GM19452 (cell line): ENCODE data around the gene B3GALT5.
"Not testable (repeated sequence)": the region's sequence is repeated elsewhere in the genome, so short reads cannot be mapped to it uniquely, and the experiment has no call there.

Source experiments
- ATAC-seq: cut with Tn5 transposase; IDR thresholded peaks from one replicate; pipeline ENCODE4 v1.9.1; 2021; ENCODE audit not compliant: unreplicated experiment

Gene B3GALT5

GRCh38 chr21:39666026-39666425, 53.3 kb downstream of the B3GALT5 start:
- no peak for ATAC-seq

GRCh38 chr21:39666681-39667315, 54.1 kb downstream of the B3GALT5 start:
- ATAC-seq = no peak

DNA sequence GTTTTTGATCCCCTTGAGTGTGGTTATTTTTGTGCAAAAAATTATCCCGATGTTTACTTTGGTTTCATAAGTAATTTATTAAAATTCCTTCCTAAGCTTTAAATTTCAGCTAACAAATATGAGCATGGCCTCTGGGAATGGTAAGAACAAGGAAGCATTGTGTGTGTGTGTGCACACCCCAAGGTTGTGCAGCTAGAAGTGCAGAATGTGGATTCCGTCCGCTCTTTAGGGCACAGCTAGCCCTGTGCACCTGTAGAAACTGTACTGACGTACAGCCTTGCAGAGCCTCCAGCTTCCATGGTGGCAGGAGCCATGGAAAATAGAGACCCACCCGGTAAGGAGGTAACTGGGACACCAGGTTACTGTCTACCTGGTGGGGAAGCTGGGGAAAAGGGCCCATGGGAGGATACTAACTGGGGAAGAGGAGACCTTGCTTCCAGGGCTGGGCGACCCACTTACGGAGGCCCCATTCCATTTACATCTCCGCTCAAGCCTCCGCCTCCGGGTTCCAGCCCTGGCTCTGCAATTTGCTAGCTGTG, 54.7 kb downstream of the B3GALT5 start:
- ATAC-seq = no peak

- ATAC-seq = no peak
These were observed 55.6 kb downstream of the B3GALT5 start for GRCh38 chr21:39668369-39668768.

DNA sequence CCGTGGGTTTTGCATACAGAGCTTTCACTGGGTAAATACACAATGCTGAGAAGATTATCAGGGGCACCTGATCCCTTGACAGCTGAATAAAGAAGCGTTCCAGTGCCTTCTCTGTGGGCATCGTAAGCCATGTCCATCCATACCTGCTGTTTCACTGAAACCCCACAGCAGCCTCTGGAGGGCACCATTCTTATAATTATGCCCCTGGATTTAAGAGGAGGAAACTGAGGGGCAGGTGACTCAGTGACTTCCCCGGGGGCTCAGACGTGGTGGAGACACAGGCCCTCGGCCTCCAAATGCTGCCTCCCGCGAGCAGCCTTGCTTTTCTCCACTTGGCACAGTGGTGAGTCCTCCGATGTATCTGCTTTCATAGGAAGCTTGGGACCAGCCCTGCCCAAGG, 56.7 kb downstream of the B3GALT5 start:
- no peak for ATAC-seq

DNA sequence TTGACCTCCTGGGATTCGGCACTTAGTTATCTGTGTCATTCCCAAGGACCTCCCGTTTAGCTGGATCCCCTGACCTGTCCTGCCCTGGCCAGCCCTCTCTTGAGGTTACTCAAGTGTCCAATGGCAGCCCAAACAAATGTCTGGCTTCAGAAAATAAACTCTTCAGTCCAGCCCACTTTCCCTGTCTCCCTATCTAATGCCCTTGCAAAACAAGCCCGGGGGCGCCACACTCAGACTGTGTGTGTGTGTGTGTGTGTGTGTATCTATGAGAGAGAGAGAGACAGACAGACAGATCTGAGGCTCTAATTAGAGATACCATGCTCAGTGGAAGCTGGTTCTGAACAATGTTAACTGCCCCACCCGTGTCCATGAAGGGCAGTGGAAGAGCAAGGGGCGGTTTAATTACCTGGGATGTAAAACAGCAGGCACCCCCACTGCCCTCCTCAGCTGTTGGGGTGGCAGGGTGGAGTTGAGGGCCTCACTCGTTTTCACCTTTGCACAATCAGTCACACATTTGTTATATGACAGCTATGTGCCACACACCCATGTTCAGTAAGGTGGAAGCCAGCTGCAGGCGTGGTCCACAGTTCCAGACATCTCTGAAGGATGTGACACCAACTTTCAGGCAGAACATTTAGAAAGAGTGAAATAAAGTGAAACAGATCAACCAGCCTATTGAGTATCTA, 57.4 kb downstream of the B3GALT5 start:
- ATAC-seq = no peak

DNA sequence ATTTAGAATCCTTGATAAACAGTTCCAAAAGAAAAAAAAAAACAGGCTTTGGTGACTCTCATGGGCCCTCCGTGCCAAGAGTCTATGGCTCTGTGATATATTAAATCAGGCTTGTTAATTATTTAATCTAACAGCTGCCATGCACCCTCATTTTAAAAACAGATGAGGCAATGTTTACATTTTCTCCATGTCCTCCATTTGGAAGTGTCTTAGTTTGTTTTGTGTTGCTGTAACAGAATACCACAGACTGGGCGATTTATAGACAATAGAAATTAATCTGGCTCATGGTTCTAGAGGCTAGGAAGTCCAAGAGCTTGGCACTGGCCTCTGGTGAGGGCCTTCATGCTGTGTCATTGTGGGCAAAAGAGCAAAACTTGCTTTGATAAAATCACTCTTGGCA, 58.0 kb downstream of the B3GALT5 start:
- no peak for ATAC-seq

- ATAC-seq = no peak
These were observed 59.2 kb downstream of the B3GALT5 start for GRCh38 chr21:39671986-39672385.

- ATAC-seq = no peak
These were observed 60.4 kb downstream of the B3GALT5 start for GRCh38 chr21:39673163-39673562.

DNA sequence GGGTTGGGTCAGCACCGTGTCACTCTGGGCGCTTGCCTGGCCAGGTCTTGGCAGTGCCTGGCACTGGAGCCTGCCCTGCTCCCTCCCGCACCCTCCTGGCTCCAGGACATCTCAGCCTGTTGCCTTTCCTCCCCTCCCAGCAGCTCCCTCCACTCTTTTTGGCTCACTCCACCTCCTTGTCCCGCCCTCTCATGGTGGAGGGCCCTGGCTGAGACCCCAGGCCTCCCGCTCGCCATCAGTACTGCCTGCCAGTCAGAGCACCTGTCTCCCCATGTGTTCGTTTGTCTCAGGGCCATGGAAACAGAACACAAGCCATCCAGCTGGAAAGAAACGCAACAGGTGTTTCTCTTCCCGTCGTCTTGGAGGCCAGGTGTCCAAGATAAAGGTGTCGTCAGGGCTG, 61.0 kb downstream of the B3GALT5 start:
- ATAC-seq = no peak

GRCh38 chr21:39674801-39675200, 62.1 kb downstream of the B3GALT5 start:
- no peak for ATAC-seq

DNA sequence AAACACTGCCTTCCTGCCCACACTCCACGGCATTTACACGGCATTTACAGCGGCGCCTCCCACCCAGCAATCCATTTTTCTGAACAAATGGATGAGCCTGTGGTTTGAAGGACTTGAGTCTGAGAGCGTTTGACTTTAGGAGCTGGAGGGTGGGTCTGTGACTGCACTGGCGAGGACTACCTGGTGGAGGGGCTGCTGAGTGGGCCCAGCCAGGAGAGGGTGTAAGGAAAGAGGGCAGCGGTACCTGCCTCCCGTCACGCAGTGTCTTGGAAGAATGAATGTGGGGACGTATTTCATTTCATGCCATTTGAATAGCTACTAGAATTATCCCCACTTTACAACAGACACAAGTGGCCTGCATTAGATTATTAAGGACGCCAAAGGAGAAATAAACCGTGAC, 62.9 kb downstream of the B3GALT5 start:
- ATAC-seq = no peak

- ATAC-seq = no peak
These were observed 63.4 kb downstream of the B3GALT5 start for GRCh38 chr21:39675993-39676661.

DNA sequence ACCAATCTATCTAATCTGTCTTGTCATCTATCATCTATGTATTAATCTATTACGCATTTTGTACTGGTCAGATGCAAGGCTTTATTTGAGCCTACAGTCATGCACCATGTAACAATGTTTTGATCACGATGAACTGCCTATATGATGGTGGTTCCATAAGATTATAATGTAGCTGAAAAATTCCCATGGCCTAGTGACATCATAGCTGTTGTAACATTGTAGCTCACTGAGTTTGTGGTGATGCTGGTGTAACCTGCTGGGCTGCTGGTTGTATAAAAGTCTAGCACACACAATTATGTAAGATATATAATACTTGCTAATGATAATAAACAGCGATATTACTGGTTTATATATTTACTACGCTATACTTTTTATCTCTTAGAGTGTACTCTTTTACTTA, 67.5 kb downstream of the B3GALT5 start:
- no peak for ATAC-seq

DNA sequence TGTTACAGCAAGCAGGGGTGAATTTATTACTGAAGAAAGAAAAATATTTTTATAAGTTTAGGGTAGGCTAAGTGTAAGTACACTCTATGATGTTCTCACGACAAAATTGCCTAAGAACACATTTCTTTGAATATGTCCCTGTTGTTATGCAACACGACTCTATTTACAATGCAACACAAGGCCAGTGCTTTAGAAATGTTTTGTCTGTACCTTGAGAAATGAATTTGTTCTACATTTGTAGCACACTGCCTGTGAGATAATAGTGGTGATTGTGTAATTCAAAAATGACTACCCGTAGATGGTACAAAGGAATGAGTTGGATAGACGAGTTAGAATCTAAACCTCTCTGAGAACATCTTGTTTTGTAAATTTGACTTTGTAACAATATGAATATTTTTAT, 68.5 kb downstream of the B3GALT5 start:
- ATAC-seq = no peak

DNA sequence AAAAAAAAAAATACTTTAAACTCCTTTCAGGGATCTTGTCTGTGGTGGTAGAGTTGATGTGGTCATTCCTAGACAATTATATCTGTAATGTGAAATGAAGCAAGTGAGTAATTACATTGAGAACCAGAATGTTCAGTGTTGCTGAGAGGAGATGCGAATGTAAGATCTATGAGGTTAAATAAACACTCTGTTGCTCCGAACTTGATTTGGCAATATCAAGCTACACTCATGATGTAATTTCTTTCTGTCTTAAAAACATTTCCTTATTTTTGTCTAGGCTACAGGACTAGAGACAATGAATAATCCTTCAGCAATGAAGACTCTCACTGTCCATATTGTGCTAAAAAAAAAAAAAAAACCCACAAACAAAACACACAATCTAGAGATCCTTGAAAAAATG, 69.1 kb downstream of the B3GALT5 start:
- ATAC-seq = no peak

- no peak for ATAC-seq
These were observed 72.5 kb downstream of the B3GALT5 start for GRCh38 chr21:39685236-39685635.

GRCh38 chr21:39685991-39686390, 73.3 kb downstream of the B3GALT5 start:
- no peak for ATAC-seq

GRCh38 chr21:39686646-39687468, 74.1 kb downstream of the B3GALT5 start:
- no peak for ATAC-seq

DNA sequence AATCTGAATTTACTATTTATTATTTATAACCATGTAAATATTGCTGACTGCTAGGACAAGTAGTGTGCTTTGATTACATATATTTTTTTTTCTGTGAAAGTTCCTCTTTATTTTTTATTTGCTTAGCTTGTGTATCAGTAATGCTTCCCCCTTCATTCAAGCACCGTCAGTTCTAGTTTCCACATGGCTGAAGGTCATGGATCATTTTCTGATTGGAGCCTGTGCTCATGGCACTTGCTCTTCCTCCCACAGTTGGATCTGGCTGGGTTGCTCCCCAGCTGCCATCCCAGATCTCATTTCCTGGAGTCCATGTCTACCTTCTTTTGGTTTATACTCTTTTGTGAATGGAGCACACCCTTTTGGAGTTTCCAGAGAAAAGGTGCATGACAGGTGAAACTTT, 75.3 kb downstream of the B3GALT5 start:
- ATAC-seq = no peak

DNA sequence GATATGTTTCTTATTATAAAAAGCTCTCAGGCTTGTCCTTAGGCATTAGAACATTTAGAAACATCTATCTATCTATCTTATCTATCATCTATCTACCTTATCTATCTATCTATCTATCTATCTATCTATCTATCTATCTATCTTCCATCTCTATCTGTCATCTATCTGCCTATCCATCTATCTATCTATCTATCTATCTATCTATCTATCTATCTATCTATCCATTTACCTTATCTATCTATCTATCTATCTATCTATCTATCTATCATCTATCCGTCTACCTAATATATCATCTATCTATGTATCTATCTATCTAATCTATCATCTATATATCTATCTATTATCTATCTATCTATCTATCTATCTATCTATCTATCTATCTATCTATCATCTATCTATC, 77.1 kb downstream of the B3GALT5 start:
- ATAC-seq = not testable (repeated sequence)
